ENCODE data around the gene NFATC3.

NFATC3 gene

GRCh38 chr16:68085259-68086071, at the start of gene NFATC3:
Gene NFATC3 (plus strand): TSS chr16:68085370. CDS start chr16:68085682, 312 bp downstream.
- DNase-seq = peak; percentile 100

DNA sequence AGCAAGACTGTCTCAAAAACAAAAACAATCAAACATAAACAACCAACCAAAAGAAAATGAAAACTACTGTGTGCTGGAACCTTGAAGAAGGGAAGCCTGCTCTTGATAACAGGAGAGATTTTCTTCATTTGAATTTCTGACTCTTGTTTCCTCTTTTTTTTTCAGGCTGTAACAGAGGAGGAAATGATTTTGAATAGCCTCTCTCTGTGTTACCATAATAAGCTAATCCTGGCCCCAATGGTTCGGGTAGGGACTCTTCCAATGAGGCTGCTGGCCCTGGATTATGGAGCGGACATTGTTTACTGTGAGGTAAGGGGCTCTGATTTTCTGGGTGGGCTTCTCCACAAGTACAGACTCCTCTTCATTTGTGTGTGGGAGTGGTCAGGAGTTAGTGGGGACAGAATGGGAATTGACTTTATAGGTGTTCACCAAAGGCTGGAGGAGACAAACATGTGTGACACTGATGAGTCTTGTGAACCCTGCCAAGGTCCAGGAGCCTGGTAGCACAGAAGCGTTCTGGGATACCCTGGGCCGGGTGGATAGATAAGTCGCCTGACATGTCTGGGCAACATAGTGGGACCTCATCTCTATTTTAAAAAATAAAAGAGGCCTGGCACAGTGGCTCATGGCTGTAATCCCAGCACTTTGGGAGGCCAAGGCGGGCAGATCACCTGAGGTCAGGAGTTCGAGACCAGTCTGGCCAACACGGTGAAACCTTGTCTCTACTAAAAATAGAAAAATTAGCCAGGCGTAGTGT, 47.2 kb upstream of the NFATC3 start:
- no peak for DNase-seq

GRCh38 chr16:68040506-68041288, 44.5 kb upstream of the NFATC3 start:
- peak; percentile 95 for DNase-seq

GRCh38 chr16:68041783-68042182, 43.4 kb upstream of the NFATC3 start:
- no peak for DNase-seq

- DNase-seq = no peak
Measured at GRCh38 chr16:68046106-68046505, 39.1 kb upstream of the NFATC3 start.

- no peak for DNase-seq
Measured at GRCh38 chr16:68047987-68048386, 37.2 kb upstream of the NFATC3 start.

DNA sequence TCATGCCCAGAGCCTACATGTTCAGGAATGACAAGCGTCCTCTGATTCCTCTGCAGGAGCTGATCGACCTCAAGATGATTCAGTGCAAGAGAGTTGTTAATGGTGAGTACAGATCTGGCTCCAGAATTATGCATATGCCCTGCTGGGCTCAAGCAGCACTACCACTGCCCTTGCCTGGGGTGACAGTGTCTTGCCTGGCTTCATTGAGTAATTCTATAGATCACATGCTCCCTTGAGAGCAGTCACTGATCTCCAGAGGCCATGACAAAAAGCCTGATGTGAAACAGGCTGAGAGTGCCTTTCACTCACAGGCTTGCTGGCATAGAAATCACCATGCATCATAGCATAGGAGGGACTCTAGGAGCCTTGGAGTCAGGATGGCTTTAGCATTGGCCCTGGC, 35.7 kb upstream of the NFATC3 start:
- no peak for DNase-seq

DNA sequence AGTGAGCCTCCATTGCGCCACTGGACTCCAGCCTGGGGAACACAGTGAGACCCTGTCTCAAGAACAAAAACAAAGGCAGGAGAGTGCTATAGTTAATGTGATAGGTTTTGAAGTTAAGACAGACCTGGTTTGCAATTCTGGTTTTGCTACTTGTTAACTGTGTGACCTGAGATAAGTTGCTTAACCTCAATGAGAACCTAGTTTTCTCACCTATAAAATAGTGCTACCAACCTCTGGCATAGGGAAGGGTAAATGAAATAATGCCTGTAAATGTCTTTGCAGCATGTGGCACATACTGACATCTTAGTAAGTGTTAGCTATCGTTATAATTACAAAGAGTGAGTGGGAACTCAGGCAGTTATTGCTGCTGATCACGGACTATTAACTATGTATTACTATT, 29.8 kb upstream of the NFATC3 start:
- DNase-seq = no peak

DNA sequence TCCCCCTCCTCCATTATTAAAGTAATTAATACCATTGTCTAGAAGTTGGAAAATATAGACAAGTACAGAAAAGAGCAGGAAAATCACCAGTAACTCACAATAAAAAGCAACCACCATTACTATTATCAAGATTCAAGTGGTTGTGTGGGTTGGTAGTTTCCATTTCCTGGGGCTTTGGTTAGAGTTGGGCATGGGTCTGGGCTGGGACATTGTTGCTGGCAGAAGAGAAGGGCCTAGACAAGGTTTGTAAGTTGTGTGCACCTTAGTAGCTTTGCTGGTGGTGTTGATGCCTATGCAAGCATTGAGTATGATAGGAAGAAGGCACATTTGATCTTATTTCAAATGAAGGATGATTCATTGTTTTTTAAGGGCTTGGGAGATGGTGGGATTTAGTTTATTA, 25.4 kb upstream of the NFATC3 start:
- DNase-seq = no peak

- no peak for DNase-seq
Measured at GRCh38 chr16:68061396-68061795, 23.8 kb upstream of the NFATC3 start.

- DNase-seq = peak; percentile 52
Measured at GRCh38 chr16:68062910-68063393, 22.2 kb upstream of the NFATC3 start.

DNA sequence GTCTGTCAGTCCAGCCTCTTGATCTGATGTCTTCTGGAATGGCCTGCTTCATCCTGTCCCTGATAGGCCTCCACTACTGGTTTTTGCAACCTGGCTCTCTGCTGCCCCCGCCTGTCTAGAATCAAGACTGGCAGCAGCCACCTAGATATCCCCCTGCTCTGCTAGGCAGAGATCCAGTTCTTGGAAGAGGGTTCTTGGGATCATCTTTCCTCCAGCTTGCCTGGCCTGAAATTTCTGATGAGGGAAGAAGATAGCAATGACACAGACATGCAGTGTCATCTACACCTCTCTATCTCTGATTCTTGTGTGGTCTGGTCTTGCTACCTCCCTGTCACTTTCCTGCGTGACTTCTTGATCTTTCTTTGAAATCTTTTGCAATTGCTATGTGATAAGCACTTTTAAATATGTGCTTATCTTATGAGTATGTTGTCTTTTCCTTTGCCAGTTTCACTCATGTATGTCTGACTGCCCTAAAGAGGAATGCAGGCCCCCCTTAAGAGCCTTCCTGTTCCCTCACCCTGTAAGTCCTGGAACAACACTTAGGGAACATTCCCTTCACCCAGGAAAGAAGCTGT, 20.3 kb upstream of the NFATC3 start:
- DNase-seq = peak; percentile 82

DNA sequence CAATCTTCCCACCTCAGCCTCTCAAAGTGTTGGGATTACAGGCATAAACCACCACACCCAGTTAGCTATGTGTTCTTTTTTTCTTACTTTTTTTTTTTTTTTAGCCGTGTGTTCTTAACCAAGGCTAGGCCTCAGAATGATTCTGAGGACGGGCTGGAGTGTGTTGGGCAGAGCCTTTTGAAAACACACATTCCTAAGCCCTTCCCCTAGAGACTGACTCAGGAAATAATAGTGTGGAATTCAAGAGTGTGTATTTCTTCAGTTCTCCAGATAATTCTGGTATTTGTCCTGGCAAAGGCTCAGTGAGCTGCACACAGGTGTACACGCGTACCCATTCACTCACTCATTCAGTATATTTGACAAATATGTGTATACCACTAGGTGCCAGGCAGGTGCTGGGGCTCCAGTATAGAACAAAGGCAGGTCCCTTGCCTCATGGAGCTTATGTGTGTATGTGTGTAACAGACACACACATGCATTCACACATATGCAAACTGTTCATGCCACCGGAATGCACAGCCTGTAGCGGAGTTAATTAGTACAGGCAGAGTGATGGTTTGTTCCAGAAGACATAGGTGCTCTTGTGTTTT, 19.4 kb upstream of the NFATC3 start:
- DNase-seq = no peak

DNA sequence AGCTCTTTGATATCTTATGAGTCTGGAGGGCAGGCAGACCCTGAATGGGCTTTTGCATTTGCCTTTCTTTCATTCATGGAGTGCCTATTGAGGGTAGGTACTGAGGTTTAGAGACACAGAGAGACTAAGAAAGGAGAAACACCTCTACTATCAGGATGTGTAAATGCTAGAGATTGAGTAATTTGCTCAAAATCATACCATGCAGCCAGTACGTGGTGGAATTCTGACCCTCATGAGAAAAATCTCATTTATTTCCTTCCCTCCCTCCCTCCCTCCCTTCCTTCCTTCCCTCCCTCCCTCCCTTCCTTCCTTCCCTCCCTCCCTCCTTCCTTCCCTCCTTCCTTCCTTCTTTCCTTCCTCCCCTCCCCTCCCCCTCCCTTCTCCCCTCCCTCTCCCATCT, 18.4 kb upstream of the NFATC3 start:
- DNase-seq = no peak

GRCh38 chr16:68068926-68069325, 16.2 kb upstream of the NFATC3 start:
- no peak for DNase-seq

GRCh38 chr16:68069511-68070248, 15.5 kb upstream of the NFATC3 start:
- DNase-seq = peak; percentile 71

GRCh38 chr16:68070249-68070730, 14.9 kb upstream of the NFATC3 start:
- no peak for DNase-seq

GRCh38 chr16:68070806-68071517, 14.2 kb upstream of the NFATC3 start:
- no peak for DNase-seq

- no peak for DNase-seq
Measured at GRCh38 chr16:68071518-68071901, 13.7 kb upstream of the NFATC3 start.

- no peak for DNase-seq
Measured at GRCh38 chr16:68072038-68072695, 13.0 kb upstream of the NFATC3 start.
